HepG2 (cell line): Measurements from ENCODE around the gene COL18A1. TPM values are rescaled to one million over a fixed set of nuclear protein-coding genes. Genes with fewer than 3 reads are reported as not detected.
A peak's percentile ranks its signal among the peaks of the same experiment; 100 is the strongest.

Source experiments
- ATAC-seq: fragments of 200-7000 bp; cut with Tn5 transposase; 3 replicates; pipeline ENCODE4 v1.9.1; 2020; ENCODE audit warnings: mild to moderate bottlenecking, moderate library complexity
- BruUV-seq: library from RNA; stranded (reverse); fragments of 400-500 nt; replicated peaks from 2 replicates; lab custom pipeline; 2021; lab: Mats Ljungman, UMichigan
- CTCF ChIA-PET: fragments of 300-600 bp; formaldehyde crosslinking; extraction: SDS; loops from one replicate; lab custom pipeline; 2021; ENCODE audit warnings: low total read pairs, inconsistent platforms, low intra/inter-chr PET ratio; lab: Yijun Ruan, JAX
- POLR2A ChIA-PET: fragments of 350-600 bp; sonication (Branson Sonifier 250); formaldehyde crosslinking; loops from one replicate; lab custom pipeline; 2020; ENCODE audit warnings: antibody characterized with exemption, inconsistent platforms; lab: Yijun Ruan, JAX
- DNase-seq: peaks from one replicate; pipeline ENCODE4 v3.0.0-alpha.2; 2015; ENCODE audit warnings: low spot score
- FAIRE-seq: peaks from 3 replicates; lab custom pipeline; 2011; peaks lifted over from hg19 to GRCh38; lab: Jason Lieb, UNC
- H2AFZ ChIP-seq: one replicate; pipeline ENCODE4 v1.6.1; 2011; ENCODE audit warnings: low read length, inconsistent platforms
- H3K27ac ChIP-seq: fragments of 300-600 bp; 3 replicates; pipeline ENCODE4 v1.8.0; 2011; ENCODE audit warnings: mixed run types, mild to moderate bottlenecking, mixed read lengths, low read length, inconsistent platforms; ENCODE audit not compliant: insufficient read depth; ENCODE audit errors: extremely low read length
- H3K27me3 ChIP-seq, 2 experiments: fragments of 200-600 bp in 1 of 2; 2 replicates in 1 of 2; 3 replicates in 1 of 2; pipeline versions ENCODE4 v1.6.0 to v1.8.0; 2011; ENCODE audit warnings: low read length in 2 of 2, mild to moderate bottlenecking in 2 of 2, moderate library complexity in 2 of 2, inconsistent platforms in 1 of 2; ENCODE audit not compliant: insufficient read depth in 2 of 2, control insufficient read depth in 1 of 2
- H3K36me3 ChIP-seq, 2 experiments: fragments of 200-600 bp in 1 of 2; replicated peaks in 1 of 2; 2 replicates in 1 of 2; 3 replicates in 1 of 2; pipeline versions ENCODE4 v1.5.1 to v1.8.0; 2011; ENCODE audit warnings: low read length in 2 of 2, inconsistent platforms in 1 of 2; ENCODE audit not compliant: insufficient read depth in 2 of 2, control insufficient read depth in 1 of 2
- H3K4me1 ChIP-seq: 2 replicates; pipeline ENCODE4 v1.5.1; 2012; ENCODE audit warnings: low read length, inconsistent platforms; ENCODE audit not compliant: insufficient read depth
- H3K4me2 ChIP-seq: 2 replicates; pipeline ENCODE4 v1.6.0; 2011; ENCODE audit warnings: low read depth, low read length, inconsistent platforms
- H3K4me3 ChIP-seq, 3 experiments: fragments of 200-600 bp in 1 of 3; sonication (generic), shearing (Covaris generic) in 1 of 3; replicated peaks in 1 of 3; 2 replicates each; pipeline ENCODE4 v1.5.1; 2011 to 2016; ENCODE audit warnings: low read length in 3 of 3, inconsistent platforms in 2 of 3, low read depth in 2 of 3, mild to moderate bottlenecking in 2 of 3, control low read depth in 1 of 3, mixed read lengths in 1 of 3; ENCODE audit not compliant: insufficient read depth in 1 of 3
- H3K79me2 ChIP-seq: one replicate; pipeline ENCODE4 v1.6.1; 2011; ENCODE audit warnings: low read length, inconsistent platforms; ENCODE audit not compliant: insufficient read depth
- H3K9ac ChIP-seq: 2 replicates; pipeline ENCODE4 v1.6.0; 2011; ENCODE audit warnings: mild to moderate bottlenecking, low read depth, low read length, inconsistent platforms; ENCODE audit not compliant: insufficient read depth
- H3K9me3 ChIP-seq: 2 replicates; pipeline ENCODE4 v1.5.1; 2012; ENCODE audit warnings: mild to moderate bottlenecking, low read length
- H4K20me1 ChIP-seq: 2 replicates; pipeline ENCODE4 v1.6.0; 2011; ENCODE audit warnings: inconsistent platforms, mild to moderate bottlenecking, low read length, moderate library complexity; ENCODE audit not compliant: insufficient read depth
- AGO2 ChIP-seq: fragments of 200-400 bp; formaldehyde crosslinking; optimal IDR thresholded peaks from 2 replicates; pipeline ENCODE3; 2017; ENCODE audit warnings: mild to moderate bottlenecking, low read depth, low read length, moderate library complexity
- DNMT3B ChIP-seq: conservative IDR thresholded peaks from 2 replicates; pipeline ENCODE4 v1.6.1; 2016; ENCODE audit warnings: missing biosample characterization, control low read depth
- EHMT2 ChIP-seq: fragments of 200-600 bp; sonication (generic); IDR thresholded peaks from 2 replicates; pipeline ENCODE4 v1.7.0; 2017; ENCODE audit warnings: antibody characterized with exemption, low read depth, low read length, borderline replicate concordance
- MTA1 ChIP-seq: sonication (generic); formaldehyde crosslinking; IDR thresholded peaks from 2 replicates; pipeline ENCODE4 v1.4.0; 2020; ENCODE audit warnings: missing genetic modification reagents, mild to moderate bottlenecking, borderline replicate concordance
- RARA ChIP-seq: IDR thresholded peaks from 2 replicates; pipeline ENCODE4 v1.6.1; 2016; ENCODE audit warnings: missing genetic modification reagents, missing compliant biosample characterization
- SCMH1 ChIP-seq: sonication (generic); formaldehyde crosslinking; IDR thresholded peaks from 2 replicates; pipeline ENCODE4 v1.9.0; 2021; ENCODE audit warnings: missing genetic modification reagents, mild to moderate bottlenecking, borderline replicate concordance
- STAT5B ChIP-seq: sonication (generic); formaldehyde crosslinking; IDR thresholded peaks from 2 replicates; pipeline ENCODE4 v1.4.0; 2020; ENCODE audit warnings: missing genetic modification reagents
- ZBED4 ChIP-seq: sonication (generic); formaldehyde crosslinking; IDR thresholded peaks from 2 replicates; pipeline ENCODE4 v1.4.0; 2020; ENCODE audit warnings: missing genetic modification reagents, borderline replicate concordance
- ZBTB33 ChIP-seq: sonication (generic); formaldehyde crosslinking; IDR thresholded peaks from 2 replicates; pipeline ENCODE4 v1.4.0; 2020; ENCODE audit warnings: missing genetic modification reagents
- ZBTB38 ChIP-seq: sonication (generic); formaldehyde crosslinking; IDR thresholded peaks from 2 replicates; pipeline ENCODE4 v1.5.1; 2020; ENCODE audit warnings: mild to moderate bottlenecking, missing genetic modification reagents
- ZNF543 ChIP-seq: sonication (generic); formaldehyde crosslinking; IDR thresholded peaks from 2 replicates; pipeline ENCODE4 v1.4.0; 2020; ENCODE audit warnings: mild to moderate bottlenecking, missing genetic modification reagents
- ZNF674 ChIP-seq: sonication (generic); formaldehyde crosslinking; IDR thresholded peaks from 2 replicates; pipeline ENCODE4 v1.5.0; 2020; ENCODE audit warnings: low read depth, mild to moderate bottlenecking, missing genetic modification reagents
- ZNF775 ChIP-seq: sonication (generic); formaldehyde crosslinking; IDR thresholded peaks from 2 replicates; pipeline ENCODE4 v1.4.0; 2020; ENCODE audit warnings: missing genetic modification reagents, mild to moderate bottlenecking, moderate library complexity, borderline replicate concordance
- WGBS: methylation state at CpG from one replicate; pipeline ENCODE4 v1.1.6; 2017; ENCODE audit warnings: low lambda C conversion rate; 5-methylcytosine and 5-hydroxymethylcytosine counted together
- in situ Hi-C: cut with HindIII; loops from 2 replicates; pipeline ENCODE4 v1.10.0; 2017; ENCODE audit warnings: low pct_unique_long_range_greater_than_20kb; ENCODE audit not compliant: extremely low pct_ligation_motif_present
- intact Hi-C: fragments of 100-400 bp; cut with micrococcal nuclease; formaldehyde crosslinking; loops from one replicate; pipeline ENCODE4 v1.10.0; 2022; ENCODE audit not compliant: unreplicated experiment
- polyA plus RNA-seq, 8 experiments: library from polyadenylated mRNA; depleted of rRNA in 3 of 8; stranded (reverse) in 7 of 8; unstranded in 1 of 8; fragments of >200 nt; fragmentation: Illumina TruSeq in 4 of 8; extraction: Trizol in 4 of 8; gene quantifications; 2 replicates each; pipeline versions ENCODE4 v1.2.1 to v1.2.3, GENCODE V29; 2011 to 2016; ENCODE audit warnings: low read depth in 4 of 8, missing spikeins in 1 of 8, mixed read lengths in 1 of 8; ENCODE audit not compliant: insufficient read depth in 1 of 8
- total RNA-seq, 5 experiments: library from RNA; depleted of rRNA; stranded (reverse); fragments of >200 nt; fragmentation: Illumina TruSeq; extraction: Trizol; gene quantifications; 2 replicates each; pipeline ENCODE4 v1.2.3, GENCODE V29; 2016; ENCODE audit warnings: low read depth in 1 of 5

COL18A1 gene
- total and polyA plus RNA-seq, 2 of the 13 experiments (the other 11 are each of a cell fraction or from before 2014, with no cell fraction given): 79.0 to 102 TPM

DNA sequence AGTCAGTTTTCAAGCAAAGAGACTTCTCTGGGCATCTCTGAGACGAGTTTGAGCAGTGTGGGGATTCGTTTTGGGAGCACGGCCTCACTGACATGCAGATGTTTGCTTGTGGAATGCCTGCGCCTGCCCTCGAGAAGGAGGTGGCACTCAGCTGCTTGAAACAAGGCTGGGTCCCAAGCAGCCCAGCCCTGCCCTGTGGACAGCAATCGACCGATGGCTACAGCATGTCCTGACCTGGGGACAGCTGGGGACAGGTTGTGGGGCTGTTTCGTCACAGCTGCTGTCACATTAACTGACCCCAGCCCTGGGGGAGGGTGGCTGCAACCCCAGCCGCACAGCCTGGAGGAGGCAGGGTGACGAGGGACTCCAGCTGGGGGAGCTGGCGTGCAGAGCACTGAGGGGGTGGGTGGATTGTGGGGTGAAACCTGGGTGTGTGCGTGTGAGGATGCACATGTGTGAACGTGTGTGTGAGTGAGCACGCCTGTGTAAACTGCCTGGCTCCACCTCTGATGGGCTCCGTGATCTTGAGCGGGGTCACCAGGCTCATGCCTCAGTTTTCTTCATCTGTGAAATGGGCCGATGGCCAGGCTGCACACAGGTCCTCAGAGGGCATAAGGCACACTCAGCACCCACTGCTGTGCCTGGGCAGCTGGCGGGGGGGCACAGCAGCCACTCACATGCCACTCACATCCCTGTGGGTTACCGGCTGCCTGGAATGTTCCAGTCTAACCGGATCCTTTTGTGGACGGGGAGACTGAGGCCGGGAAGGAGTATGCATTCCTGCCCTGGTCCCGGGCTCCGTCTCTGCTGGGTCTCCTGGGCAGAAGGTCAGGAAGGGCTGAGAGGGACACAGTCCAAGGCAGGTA, 49.3 kb downstream of the COL18A1 start (continued):
- TF ChIP-seq ZBED4 (CRISPR knock-in tag) (no peak), EHMT2 (no peak), SCMH1 (no peak), DNMT3B (CRISPR knock-in tag) (no peak)

DNA sequence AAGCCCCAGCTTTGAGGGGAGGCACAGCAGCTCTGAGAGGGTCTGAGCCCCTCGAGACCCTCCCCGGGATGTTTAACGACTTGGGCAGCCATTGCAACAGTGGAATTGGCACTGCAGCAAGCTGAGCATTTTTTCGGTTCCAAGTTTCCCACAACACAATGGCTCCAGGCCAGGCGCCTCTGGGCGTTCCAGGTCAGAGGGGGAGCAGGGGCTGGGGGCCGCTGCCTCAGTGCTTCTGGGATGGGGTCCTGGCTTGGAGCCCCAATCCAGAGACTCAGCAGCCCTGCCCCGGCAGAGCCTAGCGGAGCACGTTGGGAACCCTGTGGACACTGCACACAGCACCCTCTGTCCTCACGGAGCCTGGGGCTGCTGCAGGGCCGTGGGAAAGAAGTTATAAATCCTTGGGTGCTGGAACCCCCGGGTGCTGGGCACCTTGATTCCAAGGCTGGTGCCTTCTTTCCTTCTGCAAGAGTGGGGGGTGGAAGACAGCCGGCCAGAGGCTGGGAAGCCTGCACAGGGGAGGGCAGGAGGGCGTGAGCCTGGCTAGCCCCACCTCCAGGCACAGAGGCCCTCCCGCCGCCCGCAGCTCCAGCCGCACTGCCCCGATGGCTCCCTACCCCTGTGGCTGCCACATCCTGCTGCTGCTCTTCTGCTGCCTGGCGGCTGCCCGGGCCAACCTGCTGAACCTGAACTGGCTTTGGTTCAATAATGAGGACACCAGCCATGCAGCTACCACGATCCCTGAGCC, 50.1 kb downstream of the COL18A1 start:
- ChIA-PET POLR2A (interaction anchor here (2.4 kb wide), 1 partner anchor 17 kb away, joined by 7 read pairs; no protein-coding TSS in a partner anchor), CTCF (no interaction called here)
- H3K9me3 ChIP-seq: no peaks in the 10 kb centered on the region
- WGBS: 94% methylated on average over 9 of the region's 23 CpGs
- FAIRE-seq: no peak
- H4K20me1 ChIP-seq: no peaks in the 10 kb centered on the region
- TF ChIP-seq ZNF775 (CRISPR knock-in tag) (no peak), MTA1 (CRISPR knock-in tag) (0 out of 2 replicates have a peak, but pooled peaks have one; percentile 3), STAT5B (no peak), ZNF543 (CRISPR knock-in tag) (0 out of 2 replicates have a peak, but pooled peaks have one; percentile 43), AGO2 (peak; percentile 8), RARA (CRISPR knock-in tag) (peak; percentile 33; the same call in 1 of the 2 replicates), ZBTB38 (peak; percentile 87), ZNF674 (CRISPR knock-in tag) (no peak), ZBTB33 (CRISPR knock-in tag) (peak; percentile 79)
- no peak for ATAC-seq
- no TSS peak for BruUV-seq
- H3K9ac ChIP-seq: no peak overlapping the region
- no peak for DNase-seq
- peak overlapping the region; percentile 11 for H3K27ac ChIP-seq
- in situ Hi-C loops: no loop called here
- peaks cover 55% of the 10 kb centered on the region for H3K79me2 ChIP-seq
- no peak overlapping the region for H2AFZ ChIP-seq
- H3K27me3 ChIP-seq: no peaks in the 10 kb centered on the region
- intact Hi-C loops: no loop called here
- H3K4me1 ChIP-seq: peaks cover 69% of the 10 kb centered on the region
- no peak overlapping the region for H3K4me2 ChIP-seq
- H3K36me3 ChIP-seq: peaks cover under 1 to 5% of the 10 kb centered on the region in 2 experiments; a peak in 2 of 5 replicates
- no peak overlapping the region for H3K4me3 ChIP-seq
